GM18867 (cell line): Measurements from ENCODE around the gene TMEM63A.
"Not testable (repeated sequence)": the region's sequence is repeated elsewhere in the genome, so short reads cannot be mapped to it uniquely, and the experiment has no call there.

Source experiments
- ATAC-seq: cut with Tn5 transposase; IDR thresholded peaks from one replicate; pipeline ENCODE4 v1.9.1; 2021; ENCODE audit warnings: mild to moderate bottlenecking, moderate library complexity; ENCODE audit not compliant: unreplicated experiment

The TMEM63A gene

GRCh38 chr1:225881959-225882693 is at the start of gene TMEM63A:
Gene TMEM63A (minus strand): TSS chr1:225882380. CDS start chr1:225877580, 4,800 bp downstream.
- peak; percentile 82 for ATAC-seq

- no peak for ATAC-seq
These were observed 49.3 kb upstream of the TMEM63A start for GRCh38 chr1:225931270-225932136.

- no peak for ATAC-seq
These were observed 48.4 kb upstream of the TMEM63A start for GRCh38 chr1:225930566-225930965.

- not testable (repeated sequence) for ATAC-seq
These were observed 47.3 kb upstream of the TMEM63A start for GRCh38 chr1:225929462-225929861.

- ATAC-seq, result no peak
These were observed 46.3 kb upstream of the TMEM63A start for GRCh38 chr1:225928186-225929175.

GRCh38 chr1:225926551-225927113 is 44.5 kb upstream of the TMEM63A start:
- ATAC-seq, result no peak

GRCh38 chr1:225923692-225924555 is 41.7 kb upstream of the TMEM63A start, which contains the start of gene PYCR2:
Gene PYCR2 (minus strand): TSS chr1:225924250. CDS start chr1:225924110, 140 bp downstream.
- ATAC-seq, result peak; percentile 97

- ATAC-seq, result no peak
These were observed 41.2 kb upstream of the TMEM63A start for GRCh38 chr1:225923381-225923691.

GRCh38 chr1:225921734-225922709 is 39.8 kb upstream of the TMEM63A start:
- ATAC-seq, result no peak

- ATAC-seq, result no peak
These were observed 37.7 kb upstream of the TMEM63A start for GRCh38 chr1:225919906-225920305.

GRCh38 chr1:225918280-225918679 is 36.1 kb upstream of the TMEM63A start:
- ATAC-seq, result no peak

- ATAC-seq, result no peak
These were observed 35.4 kb upstream of the TMEM63A start for GRCh38 chr1:225917536-225917935.

- ATAC-seq, result no peak
These were observed 34.9 kb upstream of the TMEM63A start for GRCh38 chr1:225917101-225917500.

- no peak for ATAC-seq
These were observed 33.4 kb upstream of the TMEM63A start for GRCh38 chr1:225915538-225915991.

- no peak for ATAC-seq
These were observed 32.8 kb upstream of the TMEM63A start for GRCh38 chr1:225914947-225915346.

GRCh38 chr1:225914391-225914790 is 32.2 kb upstream of the TMEM63A start:
- no peak for ATAC-seq

GRCh38 chr1:225911191-225912130 is 29.3 kb upstream of the TMEM63A start:
- ATAC-seq, result peak; percentile 77
